ENCODE measurements around the gene GMEB2.

GMEB2 gene

GRCh38 chr20:63659370-63659769 lies 32.5 kb upstream of the GMEB2 start:
- peak overlapping the region; percentile 92 for H3K4me3 ChIP-seq (ENCODE audit: low read depth, low read length)
- TF ChIP-seq MYC (IDR thresholded peaks at IDR 0.05; ENCODE audit: low read depth, low read length) (no peak), POLR2A (IDR thresholded peaks at IDR 0.05; ENCODE audit: extremely low read depth, insufficient read length) (no peak)
- DNase-seq (ENCODE audit: low read depth): no peak

GRCh38 chr20:63658749-63659187 lies 31.9 kb upstream of the GMEB2 start:
- peak overlapping the region; percentile 92 for H3K4me3 ChIP-seq (ENCODE audit: low read depth, low read length)
- DNase-seq (ENCODE audit: low read depth): peak; percentile 69
- TF ChIP-seq CTCF (IDR thresholded peaks at IDR 0.05; ENCODE audit: low read depth, low read length) (no peak), POLR2A (IDR thresholded peaks at IDR 0.05; ENCODE audit: extremely low read depth, insufficient read length) (no peak), MYC (IDR thresholded peaks at IDR 0.05; ENCODE audit: low read depth, low read length) (no peak), MAX (IDR thresholded peaks at IDR 0.05; ENCODE audit: low read depth, low read length) (no peak)

GRCh38 chr20:63657937-63658748 lies 31.2 kb upstream of the GMEB2 start, which contains the start of gene RTEL1:
Gene RTEL1 (plus strand): TSS chr20:63658312. CDS start chr20:63659403, 1,091 bp downstream.
- DNase-seq (ENCODE audit: low read depth): peak; percentile 94
- peak within 1 kb of the TSS; percentile 92 for H3K4me3 ChIP-seq (ENCODE audit: low read depth, low read length)

GRCh38 chr20:63657260-63657936 lies 30.5 kb upstream of the GMEB2 start:
- DNase-seq (ENCODE audit: low read depth): no peak
- H3K4me3 ChIP-seq (ENCODE audit: low read depth, low read length): no peak overlapping the region
- TF ChIP-seq POLR2A (IDR thresholded peaks at IDR 0.05; ENCODE audit: extremely low read depth, insufficient read length) (no peak), CTCF (IDR thresholded peaks at IDR 0.05; ENCODE audit: low read depth, low read length) (no peak), MYC (IDR thresholded peaks at IDR 0.05; ENCODE audit: low read depth, low read length) (no peak), MAX (IDR thresholded peaks at IDR 0.05; ENCODE audit: low read depth, low read length) (no peak)

More at GRCh38 chr20:63657937-63658748, 31.2 kb upstream of the GMEB2 start, which contains the start of gene RTEL1:
- TF ChIP-seq MYC (IDR thresholded peaks at IDR 0.05; ENCODE audit: low read depth, low read length): peak; percentile 86
- TF ChIP-seq MAX (IDR thresholded peaks at IDR 0.05; ENCODE audit: low read depth, low read length): peak; percentile 72
- peak; percentile 39 for TF ChIP-seq POLR2A (IDR thresholded peaks at IDR 0.05; ENCODE audit: extremely low read depth, insufficient read length)
- TF ChIP-seq CTCF (IDR thresholded peaks at IDR 0.05; ENCODE audit: low read depth, low read length): no peak

GRCh38 chr20:63656451-63656850 lies 29.6 kb upstream of the GMEB2 start:
- no peak for DNase-seq (ENCODE audit: low read depth)
- H3K4me3 ChIP-seq (ENCODE audit: low read depth, low read length): no peak overlapping the region
- no peak for TF ChIP-seq POLR2A (IDR thresholded peaks at IDR 0.05; ENCODE audit: extremely low read depth, insufficient read length)
- no peak for TF ChIP-seq MYC (IDR thresholded peaks at IDR 0.05; ENCODE audit: low read depth, low read length)

GRCh38 chr20:63655249-63655648 lies 28.3 kb upstream of the GMEB2 start:
- DNase-seq (ENCODE audit: low read depth): no peak
- TF ChIP-seq MYC (IDR thresholded peaks at IDR 0.05; ENCODE audit: low read depth, low read length) (no peak), MAX (IDR thresholded peaks at IDR 0.05; ENCODE audit: low read depth, low read length) (no peak), CTCF (IDR thresholded peaks at IDR 0.05; ENCODE audit: low read depth, low read length) (no peak), POLR2A (IDR thresholded peaks at IDR 0.05; ENCODE audit: extremely low read depth, insufficient read length) (no peak)
- no peak overlapping the region for H3K4me3 ChIP-seq (ENCODE audit: low read depth, low read length)
